ENCODE measurements around the gene MRPS34. TPM values are rescaled to one million over a fixed set of nuclear protein-coding genes. Genes with fewer than 3 reads are reported as not detected.
"Not testable (repeated sequence)": the region's sequence is repeated elsewhere in the genome, so short reads cannot be mapped to it uniquely, and the experiment has no call there.

MRPS34 gene
- total and polyA plus RNA-seq, 2 experiments from 2014 or later: 116 to 155 TPM

DNA sequence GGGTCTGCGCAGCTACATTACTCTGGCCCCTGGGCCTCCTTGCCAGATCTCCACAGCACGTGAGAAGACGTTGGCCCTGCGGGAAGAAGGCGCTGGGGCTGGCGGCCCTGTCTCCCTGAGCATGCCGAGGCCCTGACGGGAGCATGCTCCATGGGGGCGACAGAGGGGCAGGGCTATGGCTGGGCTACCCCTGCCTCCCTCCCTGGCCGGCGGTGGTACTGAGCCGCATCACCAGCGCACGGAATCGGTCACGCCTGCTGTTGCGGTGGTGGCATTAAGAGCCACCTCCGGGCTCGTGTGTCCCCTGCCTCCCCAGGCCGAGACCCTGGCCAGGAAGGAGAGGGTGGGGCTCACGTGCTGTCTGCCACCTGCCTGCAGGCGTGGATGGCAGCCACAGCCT is 38.8 kb downstream of the MRPS34 start:
- Histone ChIP-seq H3K4me3 (no peak overlapping the region), H3K4me1 (ENCODE audit: insufficient read depth) (no peaks in the 10 kb centered on the region), H3K36me3 (replicated peaks; ENCODE audit: insufficient read depth, low read depth) (no peaks in the 10 kb centered on the region), H3K27ac (no peak overlapping the region), H3K9me3 (ENCODE audit: low read depth) (no peaks in the 10 kb centered on the region), H3K4me2 (no peak overlapping the region), H3K9me2 (replicated peaks; ENCODE audit: insufficient read depth) (no peaks in the 10 kb centered on the region), H4K20me1 (ENCODE audit: insufficient read depth, poor library complexity, severe bottlenecking) (no peaks in the 10 kb centered on the region), H3K79me2 (no peaks in the 10 kb centered on the region), H3K27me3 (no peaks in the 10 kb centered on the region), H2AFZ (no peak overlapping the region)
- WGBS (ENCODE audit: low lambda C conversion rate, missing lambda C conversion rate): 96% methylated on average over 22 of the region's 22 CpGs
- no peak for TF ChIP-seq EZH2phosphoT487 (IDR thresholded peaks at IDR 0.05; ENCODE audit: low read depth, severe bottlenecking, unreplicated experiment)
- no peak for TF ChIP-seq EZH2 (IDR thresholded peaks at IDR 0.05; ENCODE audit: borderline replicate concordance)
- TF ChIP-seq, protein P1, sequence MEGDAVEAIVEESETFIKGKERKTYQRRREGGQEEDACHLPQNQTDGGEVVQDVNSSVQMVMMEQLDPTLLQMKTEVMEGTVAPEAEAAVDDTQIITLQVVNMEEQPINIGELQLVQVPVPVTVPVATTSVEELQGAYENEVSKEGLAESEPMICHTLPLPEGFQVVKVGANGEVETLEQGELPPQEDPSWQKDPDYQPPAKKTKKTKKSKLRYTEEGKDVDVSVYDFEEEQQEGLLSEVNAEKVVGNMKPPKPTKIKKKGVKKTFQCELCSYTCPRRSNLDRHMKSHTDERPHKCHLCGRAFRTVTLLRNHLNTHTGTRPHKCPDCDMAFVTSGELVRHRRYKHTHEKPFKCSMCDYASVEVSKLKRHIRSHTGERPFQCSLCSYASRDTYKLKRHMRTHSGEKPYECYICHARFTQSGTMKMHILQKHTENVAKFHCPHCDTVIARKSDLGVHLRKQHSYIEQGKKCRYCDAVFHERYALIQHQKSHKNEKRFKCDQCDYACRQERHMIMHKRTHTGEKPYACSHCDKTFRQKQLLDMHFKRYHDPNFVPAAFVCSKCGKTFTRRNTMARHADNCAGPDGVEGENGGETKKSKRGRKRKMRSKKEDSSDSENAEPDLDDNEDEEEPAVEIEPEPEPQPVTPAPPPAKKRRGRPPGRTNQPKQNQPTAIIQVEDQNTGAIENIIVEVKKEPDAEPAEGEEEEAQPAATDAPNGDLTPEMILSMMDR (IDR thresholded peaks at IDR 0.05; ENCODE audit: poor library complexity): no peak
- no peak for DNase-seq (ENCODE audit: low spot score)

DNA sequence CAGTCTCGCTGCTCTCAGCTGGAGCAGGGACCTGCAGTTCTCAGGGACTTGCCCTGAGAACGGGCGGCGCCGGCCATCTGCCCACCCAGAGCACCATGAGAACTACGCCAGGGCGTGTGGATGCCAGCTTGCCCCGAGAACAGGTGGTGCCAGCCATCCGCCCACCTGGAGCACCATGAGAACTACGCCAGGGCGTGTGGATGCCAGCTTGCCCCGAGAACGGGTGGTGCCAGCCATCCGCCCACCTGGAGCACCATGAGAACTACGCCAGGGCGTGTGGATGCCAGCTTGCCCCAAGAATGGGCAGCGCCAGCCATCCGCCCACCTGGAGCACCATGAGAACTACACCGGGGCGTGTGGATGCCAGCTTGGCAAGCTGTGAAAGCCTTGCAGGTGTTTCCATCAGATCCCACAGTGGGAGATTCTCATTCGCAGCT is 40.4 kb downstream of the MRPS34 start:
- H3K36me3 ChIP-seq (replicated peaks; ENCODE audit: insufficient read depth, low read depth); H3K27me3 ChIP-seq; H3K9me3 ChIP-seq (ENCODE audit: low read depth); DNase-seq (ENCODE audit: low spot score); H3K27ac ChIP-seq; H2AFZ ChIP-seq; H3K9me2 ChIP-seq (replicated peaks; ENCODE audit: insufficient read depth); H3K79me2 ChIP-seq; H3K4me2 ChIP-seq; H4K20me1 ChIP-seq (ENCODE audit: insufficient read depth, poor library complexity, severe bottlenecking); H3K4me3 ChIP-seq; H3K4me1 ChIP-seq (ENCODE audit: insufficient read depth): not testable (repeated sequence)
- WGBS (ENCODE audit: low lambda C conversion rate, missing lambda C conversion rate): 98% methylated on average over 17 of the region's 21 CpGs

DNA sequence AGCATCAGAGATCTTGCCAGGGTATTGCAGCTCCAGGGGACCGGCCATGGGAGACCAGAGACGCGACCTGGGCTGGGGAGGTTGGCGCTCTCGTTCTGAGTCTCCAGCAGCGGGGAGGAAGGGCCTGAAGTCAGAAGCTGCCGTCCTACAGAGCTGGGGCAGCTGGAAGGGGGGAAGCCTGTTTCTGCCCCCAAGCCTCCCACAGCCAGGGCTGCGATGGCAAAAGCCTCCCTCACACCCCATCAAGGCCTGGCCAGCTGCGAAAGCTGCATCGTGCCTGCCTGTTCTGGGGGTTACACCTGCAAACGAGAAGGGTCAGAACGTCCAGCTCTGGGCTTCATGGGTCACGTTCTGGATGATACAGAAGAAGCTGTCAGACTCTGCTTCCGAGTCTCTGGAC is 40.9 kb downstream of the MRPS34 start:
- H3K36me3 ChIP-seq (replicated peaks; ENCODE audit: insufficient read depth, low read depth): no peaks in the 10 kb centered on the region
- TF ChIP-seq EZH2 (IDR thresholded peaks at IDR 0.05; ENCODE audit: borderline replicate concordance): no peak
- TF ChIP-seq, protein P1 (IDR thresholded peaks at IDR 0.05; ENCODE audit: poor library complexity): no peak
- no peaks in the 10 kb centered on the region for H4K20me1 ChIP-seq (ENCODE audit: insufficient read depth, poor library complexity, severe bottlenecking)

DNA sequence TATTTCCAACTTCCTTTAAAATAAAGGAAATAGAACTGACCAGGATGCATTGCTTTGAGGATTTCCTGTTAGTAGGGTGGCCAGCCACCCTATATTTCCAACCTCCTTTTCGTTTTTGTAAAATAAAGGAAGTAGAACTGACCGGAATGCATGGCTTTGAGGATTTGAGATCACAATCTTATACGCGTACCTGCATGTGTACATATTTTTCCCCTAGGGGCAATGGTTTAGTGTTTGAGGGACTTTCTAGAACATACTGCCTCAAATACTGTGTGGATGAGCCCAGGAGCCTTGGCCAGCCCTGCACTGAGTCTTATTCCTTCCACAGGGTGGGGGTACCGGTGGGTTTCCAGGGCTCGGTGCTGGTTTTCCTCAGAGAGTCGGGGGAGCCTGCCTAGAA is 41.3 kb downstream of the MRPS34 start:
- DNase-seq (ENCODE audit: low spot score): no peak
- Histone ChIP-seq H3K79me2 (peaks cover 3% of the 10 kb centered on the region), H3K9me3 (ENCODE audit: low read depth) (no peaks in the 10 kb centered on the region), H3K27me3 (no peaks in the 10 kb centered on the region), H3K9me2 (replicated peaks; ENCODE audit: insufficient read depth) (no peaks in the 10 kb centered on the region), H3K27ac (no peak overlapping the region), H3K4me3 (no peak overlapping the region), H3K4me2 (no peak overlapping the region), H3K36me3 (replicated peaks; ENCODE audit: insufficient read depth, low read depth) (no peaks in the 10 kb centered on the region), H4K20me1 (ENCODE audit: insufficient read depth, poor library complexity, severe bottlenecking) (no peaks in the 10 kb centered on the region), H3K4me1 (ENCODE audit: insufficient read depth) (no peaks in the 10 kb centered on the region), H2AFZ (no peak overlapping the region)
- TF ChIP-seq, protein P1 (IDR thresholded peaks at IDR 0.05; ENCODE audit: poor library complexity): no peak
- TF ChIP-seq EZH2phosphoT487 (IDR thresholded peaks at IDR 0.05; ENCODE audit: low read depth, severe bottlenecking, unreplicated experiment): no peak
- WGBS (ENCODE audit: low lambda C conversion rate, missing lambda C conversion rate): 82% methylated on average over 7 of the region's 7 CpGs

More for the DNA sequence above, 40.9 kb downstream of the MRPS34 start:
- no peak overlapping the region for H2AFZ ChIP-seq
- WGBS (ENCODE audit: low lambda C conversion rate, missing lambda C conversion rate): 91% methylated on average over 13 of the region's 14 CpGs
- DNase-seq (ENCODE audit: low spot score): no peak
- H3K4me2 ChIP-seq: no peak overlapping the region
- H3K4me1 ChIP-seq (ENCODE audit: insufficient read depth): no peaks in the 10 kb centered on the region
- H3K9me3 ChIP-seq (ENCODE audit: low read depth): no peaks in the 10 kb centered on the region
- H3K9me2 ChIP-seq (replicated peaks; ENCODE audit: insufficient read depth): no peaks in the 10 kb centered on the region
- H3K4me3 ChIP-seq: no peak overlapping the region
- no peak overlapping the region for H3K27ac ChIP-seq
- H3K27me3 ChIP-seq: no peaks in the 10 kb centered on the region
- peaks cover under 1% of the 10 kb centered on the region for H3K79me2 ChIP-seq

Measured in hepatocyte (in vitro differentiated cells).